Keratinocyte (primary cell): Measurements from ENCODE around the gene OSBPL10. TPM values are rescaled to one million over a fixed set of nuclear protein-coding genes. Genes with fewer than 3 reads are reported as not detected.

ENCODE experiments used
- DNase-seq: peaks from one replicate; pipeline ENCODE4 v3.0.0-alpha.2; 2011; ENCODE audit warnings: low read depth, missing footprints, low spot score
- FAIRE-seq: peaks from 2 replicates; lab custom pipeline; 2011; peaks lifted over from hg19 to GRCh38; lab: Jason Lieb, UNC
- H2AFZ ChIP-seq: 2 replicates; pipeline ENCODE4 v1.6.0; 2012; ENCODE audit warnings: low read length, control low read depth, inconsistent platforms; ENCODE audit not compliant: control insufficient read depth
- H3K27ac ChIP-seq: 2 replicates; pipeline ENCODE4 v1.5.1; 2011; ENCODE audit warnings: low read length; ENCODE audit not compliant: control insufficient read depth, insufficient read depth
- H3K27me3 ChIP-seq: 3 replicates; pipeline ENCODE4 v1.6.0; 2011; ENCODE audit warnings: low read length; ENCODE audit not compliant: control insufficient read depth, insufficient read depth; ENCODE audit errors: extremely low read depth
- H3K36me3 ChIP-seq, 2 experiments: 2 replicates in 1 of 2; 3 replicates in 1 of 2; pipeline ENCODE4 v1.5.1; 2011; ENCODE audit warnings: low read length in 2 of 2, mild to moderate bottlenecking in 1 of 2; ENCODE audit not compliant: control insufficient read depth in 2 of 2, insufficient read depth in 2 of 2; ENCODE audit errors: extremely low read depth in 1 of 2
- H3K4me1 ChIP-seq: 3 replicates; pipeline ENCODE4 v1.5.1; 2011; ENCODE audit warnings: low read length; ENCODE audit not compliant: control insufficient read depth, insufficient read depth; ENCODE audit errors: extremely low read depth
- H3K4me2 ChIP-seq: 3 replicates; pipeline ENCODE4 v1.6.0; 2011; ENCODE audit warnings: low read depth, low read length; ENCODE audit not compliant: control insufficient read depth, insufficient read depth; ENCODE audit errors: extremely low read depth
- H3K4me3 ChIP-seq, 3 experiments: fragments of 200-600 bp in 1 of 3; sonication (generic) in 1 of 3; 2 replicates in 2 of 3; 3 replicates in 1 of 3; pipeline ENCODE4 v1.5.1; 2011 to 2016; ENCODE audit warnings: low read length in 3 of 3, mild to moderate bottlenecking in 3 of 3, control low read depth in 2 of 3, inconsistent platforms in 1 of 3, low read depth in 1 of 3, mixed read lengths in 1 of 3, mixed run types in 1 of 3, moderate library complexity in 1 of 3; ENCODE audit not compliant: control insufficient read depth in 2 of 3, insufficient read depth in 2 of 3; ENCODE audit errors: extremely low read depth in 1 of 3
- H3K79me2 ChIP-seq: 2 replicates; pipeline ENCODE4 v1.6.0; 2012; ENCODE audit warnings: low read length; ENCODE audit not compliant: control insufficient read depth, insufficient read depth
- H3K9ac ChIP-seq: 3 replicates; pipeline ENCODE4 v1.6.0; 2011; ENCODE audit warnings: low read length; ENCODE audit not compliant: control insufficient read depth, insufficient read depth; ENCODE audit errors: extremely low read depth
- H3K9me1 ChIP-seq: 3 replicates; pipeline ENCODE4 v1.6.0; 2011; ENCODE audit warnings: low read length; ENCODE audit not compliant: control insufficient read depth, insufficient read depth; ENCODE audit errors: extremely low read depth
- H3K9me3 ChIP-seq: 2 replicates; pipeline ENCODE4 v1.5.1; 2012; ENCODE audit warnings: low read depth, low read length; ENCODE audit not compliant: control insufficient read depth
- H4K20me1 ChIP-seq: 3 replicates; pipeline ENCODE4 v1.6.0; 2011; ENCODE audit warnings: low read length; ENCODE audit not compliant: control insufficient read depth, insufficient read depth; ENCODE audit errors: extremely low read depth
- EZH2 ChIP-seq: IDR thresholded peaks from one replicate; pipeline ENCODE4 v1.6.1; 2012; ENCODE audit warnings: inconsistent platforms, mild to moderate bottlenecking, low read length, moderate library complexity
- dilution Hi-C: fragments of 300-500 bp; cut with MboI; formaldehyde crosslinking; loops from one replicate; pipeline ENCODE4 v1.7.0; 2020; ENCODE audit warnings: low sequenced_read_pairs; ENCODE audit not compliant: extremely low pct_ligation_motif_present
- polyA plus RNA-seq, 5 experiments: library from polyadenylated mRNA; depleted of rRNA in 3 of 5; stranded (reverse) in 3 of 5; stranded (forward) in 1 of 5; unstranded in 1 of 5; fragments of >200 nt; gene quantifications; 1 replicate in 1 of 5; 2 replicates in 3 of 5; 3 replicates in 1 of 5; pipeline versions ENCODE4 v1.2.1 to v1.2.3, GENCODE V29; 2011 to 2012; ENCODE audit warnings: missing spikeins in 2 of 5, low read depth in 1 of 5, low replicate concordance in 1 of 5
- TF ChIP-seq, protein P1 (sequence below), 3 experiments: IDR thresholded peaks in 1 of 3; conservative IDR thresholded peaks in 1 of 3; optimal IDR thresholded peaks in 1 of 3; 2 replicates in 2 of 3; 3 replicates in 1 of 3; pipeline versions ENCODE3 to v1.5.1; 2011; ENCODE audit warnings: low read length in 3 of 3, mild to moderate bottlenecking in 3 of 3, moderate library complexity in 2 of 3, control low read depth in 1 of 3, inconsistent platforms in 1 of 3; ENCODE audit not compliant: insufficient read depth in 2 of 3; ENCODE audit errors: extremely low read depth in 1 of 3

The OSBPL10 gene
- polyA plus RNA-seq, 1 donor (not counting 4 experiments of a cell fraction or from before 2014, with no cell fraction given) = 50.1 TPM

DNA sequence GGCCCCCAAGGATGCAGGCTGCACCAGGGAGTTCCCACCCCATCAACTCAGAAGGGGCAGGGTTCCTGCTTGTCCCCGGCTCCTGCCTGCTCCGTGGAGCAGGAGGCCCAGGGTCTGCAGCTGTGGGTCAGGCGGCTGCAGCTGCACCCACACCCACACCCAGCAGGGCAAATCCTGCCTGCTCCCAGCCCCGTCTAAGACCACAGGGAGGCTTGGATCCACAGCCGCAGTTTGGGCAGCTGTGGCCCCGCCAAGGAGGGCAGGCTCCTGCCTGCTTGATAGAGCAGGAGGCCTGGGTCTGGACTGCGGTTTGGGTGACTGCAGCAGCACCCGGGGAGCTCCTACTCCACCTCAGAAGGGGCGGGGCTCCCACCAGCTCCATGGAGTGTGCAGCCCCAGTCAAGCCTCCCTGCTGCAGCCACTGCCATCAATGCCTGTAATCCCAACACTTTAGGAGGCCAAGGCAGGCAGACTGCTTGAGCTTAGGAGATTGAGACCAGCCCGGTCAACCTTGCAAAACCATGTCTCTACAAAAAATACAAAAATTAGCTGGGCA, 163.6 kb downstream of the OSBPL10 start:
- H3K4me1 ChIP-seq = peaks cover 18% of the 10 kb centered on the region
- peaks cover 2% of the 10 kb centered on the region for H4K20me1 ChIP-seq
- H3K9ac ChIP-seq = no peak overlapping the region
- DNase-seq = no peak
- H3K4me3 ChIP-seq = no peak overlapping the region
- H3K4me2 ChIP-seq = no peak overlapping the region
- H3K27ac ChIP-seq = no peak overlapping the region
- dilution Hi-C loops = no loop called here
- H3K9me3 ChIP-seq = no peaks in the 10 kb centered on the region
- peaks cover 2% of the 10 kb centered on the region for H3K9me1 ChIP-seq
- TF ChIP-seq, protein P1, sequence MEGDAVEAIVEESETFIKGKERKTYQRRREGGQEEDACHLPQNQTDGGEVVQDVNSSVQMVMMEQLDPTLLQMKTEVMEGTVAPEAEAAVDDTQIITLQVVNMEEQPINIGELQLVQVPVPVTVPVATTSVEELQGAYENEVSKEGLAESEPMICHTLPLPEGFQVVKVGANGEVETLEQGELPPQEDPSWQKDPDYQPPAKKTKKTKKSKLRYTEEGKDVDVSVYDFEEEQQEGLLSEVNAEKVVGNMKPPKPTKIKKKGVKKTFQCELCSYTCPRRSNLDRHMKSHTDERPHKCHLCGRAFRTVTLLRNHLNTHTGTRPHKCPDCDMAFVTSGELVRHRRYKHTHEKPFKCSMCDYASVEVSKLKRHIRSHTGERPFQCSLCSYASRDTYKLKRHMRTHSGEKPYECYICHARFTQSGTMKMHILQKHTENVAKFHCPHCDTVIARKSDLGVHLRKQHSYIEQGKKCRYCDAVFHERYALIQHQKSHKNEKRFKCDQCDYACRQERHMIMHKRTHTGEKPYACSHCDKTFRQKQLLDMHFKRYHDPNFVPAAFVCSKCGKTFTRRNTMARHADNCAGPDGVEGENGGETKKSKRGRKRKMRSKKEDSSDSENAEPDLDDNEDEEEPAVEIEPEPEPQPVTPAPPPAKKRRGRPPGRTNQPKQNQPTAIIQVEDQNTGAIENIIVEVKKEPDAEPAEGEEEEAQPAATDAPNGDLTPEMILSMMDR (optimal IDR thresholded peaks at IDR 0.05 in 1 of 3, IDR thresholded peaks at IDR 0.05 in 1 of 3, conservative IDR thresholded peaks at IDR 0.05 in 1 of 3; ENCODE audit: extremely low read depth in 1 of 3, insufficient read depth in 2 of 3, low read length in 3 of 3) = no peak
- no peak for TF ChIP-seq EZH2
- H2AFZ ChIP-seq = no peak overlapping the region
- H3K36me3 ChIP-seq = peaks cover 13 to 34% of the 10 kb centered on the region in 2 experiments
- H3K79me2 ChIP-seq = peaks cover 65% of the 10 kb centered on the region
- no peaks in the 10 kb centered on the region for H3K27me3 ChIP-seq
- FAIRE-seq = no peak

DNA sequence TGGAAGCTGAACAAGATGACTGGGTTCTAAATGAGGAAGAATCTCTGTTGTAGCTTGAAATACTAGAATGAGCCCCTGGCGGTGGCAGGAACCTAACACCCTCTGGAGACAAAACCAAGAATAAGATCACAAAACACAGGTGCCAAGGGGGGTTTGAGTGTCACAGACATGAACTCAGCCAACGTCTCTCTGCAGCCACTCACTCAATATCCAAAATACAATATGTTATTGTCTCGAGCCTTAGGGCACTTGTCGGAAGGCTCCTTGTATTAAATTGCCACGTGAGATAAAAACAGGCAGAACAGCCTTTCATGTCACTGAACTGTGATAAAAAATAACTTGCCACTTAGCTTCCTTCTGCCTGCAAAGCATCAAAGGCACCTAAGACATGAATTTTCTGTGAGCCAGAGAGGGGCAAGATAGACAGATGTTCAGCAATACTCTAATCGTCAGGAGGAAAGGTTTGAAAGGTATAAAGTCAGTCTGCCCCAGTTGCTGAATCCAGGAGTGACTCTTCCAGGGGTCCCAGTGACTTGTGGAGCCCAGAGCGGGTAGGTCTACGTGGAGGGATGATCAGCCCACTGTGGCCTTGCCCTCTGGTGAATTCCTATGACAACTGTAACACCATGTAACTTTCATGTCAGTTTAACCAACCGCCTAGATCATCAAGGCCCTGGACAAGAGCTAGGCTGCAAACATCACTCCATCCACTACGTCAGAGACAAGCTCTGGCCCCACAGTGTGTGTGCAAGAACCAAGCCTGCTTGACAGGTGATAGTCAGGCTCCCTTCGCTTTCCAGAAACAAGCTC, 165.2 kb downstream of the OSBPL10 start:
- no peak overlapping the region for H3K27ac ChIP-seq
- H3K27me3 ChIP-seq = no peaks in the 10 kb centered on the region
- dilution Hi-C loops = no loop called here
- peaks cover 2% of the 10 kb centered on the region for H3K9me1 ChIP-seq
- H3K4me3 ChIP-seq = no peak overlapping the region
- H2AFZ ChIP-seq = no peak overlapping the region
- H3K9me3 ChIP-seq = no peaks in the 10 kb centered on the region
- peaks cover 18% of the 10 kb centered on the region for H3K4me1 ChIP-seq
- peaks cover 2% of the 10 kb centered on the region for H4K20me1 ChIP-seq
- H3K79me2 ChIP-seq = peaks cover 63% of the 10 kb centered on the region
- FAIRE-seq = no peak
- DNase-seq = no peak
- TF ChIP-seq EZH2 = no peak
- TF ChIP-seq, protein P1 (optimal IDR thresholded peaks at IDR 0.05 in 1 of 3, IDR thresholded peaks at IDR 0.05 in 1 of 3, conservative IDR thresholded peaks at IDR 0.05 in 1 of 3; ENCODE audit: extremely low read depth in 1 of 3, insufficient read depth in 2 of 3, low read length in 3 of 3) = no peak
- no peak overlapping the region for H3K9ac ChIP-seq
- H3K36me3 ChIP-seq = peaks cover 14 to 29% of the 10 kb centered on the region in 2 experiments
- H3K4me2 ChIP-seq = no peak overlapping the region
